H1 (cell line): ENCODE measurements around the gene WDR74. TPM values are rescaled to one million over a fixed set of nuclear protein-coding genes. Genes with fewer than 3 reads are reported as not detected.

ENCODE experiments used
- CBX5 ChIP-seq: fragments of 300-800, 300-1000 bp; sonication (generic); IDR thresholded peaks from 2 replicates; pipeline ENCODE4 v1.7.1; 2016; ENCODE audit warnings: antibody characterized with exemption, low read length, low read depth
- EP300 ChIP-seq, 2 experiments: IDR thresholded peaks; 1 replicate in 1 of 2; 2 replicates in 1 of 2; pipeline ENCODE4 v1.6.1; 2011 to 2012; ENCODE audit warnings: low read depth in 2 of 2, low read length in 2 of 2, mild to moderate bottlenecking in 2 of 2, borderline replicate concordance in 1 of 2, inconsistent platforms in 1 of 2, moderate library complexity in 1 of 2
- GTF2F1 ChIP-seq: IDR thresholded peaks from 2 replicates; pipeline ENCODE4 v1.6.1; 2012; ENCODE audit warnings: low read depth, low read length, improper control_type of control experiment, borderline replicate concordance
- JUND ChIP-seq: IDR thresholded peaks from 2 replicates; pipeline ENCODE4 v1.6.1; 2011; ENCODE audit warnings: mild to moderate bottlenecking, improper control_type of control experiment, low read length
- SP1 ChIP-seq: IDR thresholded peaks from 2 replicates; pipeline ENCODE4 v1.6.1; 2011; ENCODE audit warnings: low read depth, low read length
- TAF1 ChIP-seq: IDR thresholded peaks from 2 replicates; pipeline ENCODE4 v1.6.1; 2011; ENCODE audit warnings: mild to moderate bottlenecking, low read depth, low read length
- TCF12 ChIP-seq: IDR thresholded peaks from 2 replicates; pipeline ENCODE4 v1.6.1; 2011; ENCODE audit warnings: low read depth, mild to moderate bottlenecking, low read length
- polyA plus RNA-seq, 7 experiments: library from polyadenylated mRNA; depleted of rRNA in 3 of 7; stranded (reverse) in 5 of 7; unstranded in 2 of 7; fragments of >200 nt in 5 of 7; fragments of 200-250 nt in 2 of 7; gene quantifications; 1 replicate in 5 of 7; 2 replicates in 1 of 7; 4 replicates in 1 of 7; pipeline versions ENCODE4 v1.2.1 to v1.2.3, GENCODE V29; 2011 to 2013; ENCODE audit warnings: missing spikeins in 2 of 7, mixed read lengths in 2 of 7
- total RNA-seq: library from RNA; stranded (reverse); fragmentation: NEBNext Ultra II Directional; extraction: Animal tissue kit (Norgen Biotek cat#: 25700); gene quantifications from 2 replicates; pipeline ENCODE4 v1.2.1, GENCODE V29; 2021
- TF ChIP-seq, protein P1 (sequence below): IDR thresholded peaks from 2 replicates; pipeline ENCODE4 v1.6.1; 2012; ENCODE audit warnings: inconsistent platforms

The WDR74 gene
- total and polyA plus RNA-seq, 2 of the 8 experiments (the other 6 are each of a cell fraction or from before 2014, with no cell fraction given), result 93.6 to 97.0 TPM

DNA sequence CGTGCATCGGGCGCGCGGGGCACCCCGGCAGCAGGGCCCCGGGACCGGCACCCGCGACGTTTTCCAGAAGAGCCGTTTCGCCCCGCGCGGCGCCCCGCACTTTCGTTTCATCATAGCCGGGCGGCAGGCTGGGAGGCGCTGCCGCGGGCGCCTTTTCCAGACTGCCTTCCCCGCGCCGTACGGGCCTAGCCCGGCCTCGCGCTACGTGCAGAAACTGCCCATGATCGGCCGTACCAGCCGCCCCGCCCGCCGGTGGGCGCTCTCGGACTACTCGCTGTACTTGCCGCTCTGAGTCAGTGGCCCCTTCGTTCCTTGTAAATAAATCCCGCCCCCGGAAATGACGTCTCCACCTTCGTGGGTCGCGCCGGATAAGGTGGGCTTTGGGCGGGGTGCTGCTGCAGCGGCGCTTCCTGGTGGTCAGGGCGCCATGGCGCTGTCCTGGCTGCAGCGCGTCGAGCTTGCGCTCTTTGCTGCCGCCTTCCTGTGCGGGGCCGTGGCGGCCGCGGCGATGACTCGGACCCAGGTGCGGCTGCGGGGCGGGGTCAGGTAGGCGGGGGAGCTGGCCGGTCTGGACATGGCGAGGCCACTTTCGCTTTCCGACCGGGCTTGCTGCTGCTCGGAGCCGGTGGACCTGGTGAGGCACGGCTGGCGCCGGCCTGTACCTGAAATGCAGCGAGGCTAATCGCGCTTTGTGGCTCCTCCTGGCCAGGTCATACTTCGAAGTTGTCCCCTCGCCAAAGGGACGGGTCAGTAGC, 52.2 kb downstream of the WDR74 start, which contains the start of gene TMEM179B (continued):
- peak in 1 of 2 experiments; percentile 71; a peak in 1 of 3 replicates for TF ChIP-seq EP300 (IDR thresholded peaks at IDR 0.05; ENCODE audit: borderline replicate concordance in 1 of 2, low read depth in 2 of 2, low read length in 2 of 2)
- TF ChIP-seq TAF1, result peak; percentile 88
- TF ChIP-seq CBX5, result no peak
- peak; percentile 65; the same call in 1 of the 2 replicates for TF ChIP-seq JUND
- TF ChIP-seq SP1, result peak; percentile 51; the same call in 1 of the 2 replicates
- TF ChIP-seq, protein P1, sequence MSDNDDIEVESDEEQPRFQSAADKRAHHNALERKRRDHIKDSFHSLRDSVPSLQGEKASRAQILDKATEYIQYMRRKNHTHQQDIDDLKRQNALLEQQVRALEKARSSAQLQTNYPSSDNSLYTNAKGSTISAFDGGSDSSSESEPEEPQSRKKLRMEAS, result peak; percentile 68
- no peak for TF ChIP-seq TCF12
- TF ChIP-seq GTF2F1, result peak; percentile 74
